ENCODE measurements around the gene HSPG2. TPM values are rescaled to one million over a fixed set of nuclear protein-coding genes. Genes with fewer than 3 reads are reported as not detected.
"Not testable (repeated sequence)": the region's sequence is repeated elsewhere in the genome, so short reads cannot be mapped to it uniquely, and the experiment has no call there.

The HSPG2 gene
- total RNA-seq, 2 experiments from 2014 or later: 1.6 to 4.7 TPM

DNA sequence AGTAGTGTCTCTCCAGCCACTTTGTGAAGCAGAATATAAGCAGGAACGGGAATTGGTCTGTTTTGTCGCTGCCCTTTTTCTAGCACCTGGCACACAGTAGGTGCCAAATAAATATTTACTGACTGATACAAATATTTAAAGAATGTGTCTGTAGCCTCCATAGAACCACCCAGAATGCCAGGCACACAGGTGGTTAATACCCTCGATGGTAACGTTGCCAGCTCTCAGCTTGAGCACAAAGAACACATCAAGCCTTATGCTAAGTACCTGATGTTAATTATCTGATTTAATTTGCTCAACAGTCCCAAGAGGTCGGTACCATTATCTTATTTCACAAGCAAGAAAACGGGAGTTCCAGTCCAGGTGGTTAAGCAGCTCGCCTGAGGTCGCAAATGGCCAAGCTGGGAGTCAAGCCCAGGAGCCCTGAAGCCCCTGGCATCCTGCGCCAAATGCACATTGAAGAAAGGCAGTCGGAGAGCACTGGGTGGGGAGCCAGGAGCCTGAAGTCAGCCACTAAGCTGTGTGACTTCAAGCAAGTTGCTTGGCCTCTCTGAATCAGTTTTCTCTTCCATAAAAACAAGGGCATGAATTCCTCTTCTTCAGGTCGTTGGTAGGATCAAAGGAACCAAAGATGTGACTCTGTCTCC, 26.4 kb downstream of the HSPG2 start:
- H3K27ac ChIP-seq (ENCODE audit: low read depth, low read length, poor library complexity, severe bottlenecking): no peak overlapping the region
- no TSS peak for BruUV-seq (replicated peaks)
- no peak for TF ChIP-seq EZH2phosphoT487 (IDR thresholded peaks at IDR 0.05; ENCODE audit: borderline replicate concordance, low read depth, low read length)
- TF ChIP-seq, protein P1, sequence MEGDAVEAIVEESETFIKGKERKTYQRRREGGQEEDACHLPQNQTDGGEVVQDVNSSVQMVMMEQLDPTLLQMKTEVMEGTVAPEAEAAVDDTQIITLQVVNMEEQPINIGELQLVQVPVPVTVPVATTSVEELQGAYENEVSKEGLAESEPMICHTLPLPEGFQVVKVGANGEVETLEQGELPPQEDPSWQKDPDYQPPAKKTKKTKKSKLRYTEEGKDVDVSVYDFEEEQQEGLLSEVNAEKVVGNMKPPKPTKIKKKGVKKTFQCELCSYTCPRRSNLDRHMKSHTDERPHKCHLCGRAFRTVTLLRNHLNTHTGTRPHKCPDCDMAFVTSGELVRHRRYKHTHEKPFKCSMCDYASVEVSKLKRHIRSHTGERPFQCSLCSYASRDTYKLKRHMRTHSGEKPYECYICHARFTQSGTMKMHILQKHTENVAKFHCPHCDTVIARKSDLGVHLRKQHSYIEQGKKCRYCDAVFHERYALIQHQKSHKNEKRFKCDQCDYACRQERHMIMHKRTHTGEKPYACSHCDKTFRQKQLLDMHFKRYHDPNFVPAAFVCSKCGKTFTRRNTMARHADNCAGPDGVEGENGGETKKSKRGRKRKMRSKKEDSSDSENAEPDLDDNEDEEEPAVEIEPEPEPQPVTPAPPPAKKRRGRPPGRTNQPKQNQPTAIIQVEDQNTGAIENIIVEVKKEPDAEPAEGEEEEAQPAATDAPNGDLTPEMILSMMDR (conservative IDR thresholded peaks at IDR 0.05; ENCODE audit: low read length): no peak
- H2AFZ ChIP-seq (ENCODE audit: low read length): no peak overlapping the region
- H3K4me1 ChIP-seq (ENCODE audit: insufficient read depth, low read length, poor library complexity, severe bottlenecking): no peaks in the 10 kb centered on the region
- no peaks in the 10 kb centered on the region for H3K79me2 ChIP-seq (ENCODE audit: insufficient read depth, low read depth, low read length)
- H3K36me3 ChIP-seq (ENCODE audit: insufficient read depth, low read length): no peaks in the 10 kb centered on the region
- no peaks in the 10 kb centered on the region for H3K9me2 ChIP-seq (ENCODE audit: insufficient read depth, low read length)
- CTCF ChIA-PET (ENCODE audit: unreplicated experiment): no interaction called here
- no peak overlapping the region for H3K4me2 ChIP-seq (ENCODE audit: low read length)
- POLR2A ChIA-PET: no interaction called here
- no peaks in the 10 kb centered on the region for H3K9me3 ChIP-seq (ENCODE audit: low read length)
- intact Hi-C loops (cut with micrococcal nuclease; ENCODE audit: unreplicated experiment): no loop called here
- DNase-seq (ENCODE audit: low spot score): no peak
- H4K20me1 ChIP-seq (ENCODE audit: insufficient read depth, low read length): no peaks in the 10 kb centered on the region
- H3K4me3 ChIP-seq (ENCODE audit: low read depth, low read length, poor library complexity, severe bottlenecking): no peak overlapping the region

DNA sequence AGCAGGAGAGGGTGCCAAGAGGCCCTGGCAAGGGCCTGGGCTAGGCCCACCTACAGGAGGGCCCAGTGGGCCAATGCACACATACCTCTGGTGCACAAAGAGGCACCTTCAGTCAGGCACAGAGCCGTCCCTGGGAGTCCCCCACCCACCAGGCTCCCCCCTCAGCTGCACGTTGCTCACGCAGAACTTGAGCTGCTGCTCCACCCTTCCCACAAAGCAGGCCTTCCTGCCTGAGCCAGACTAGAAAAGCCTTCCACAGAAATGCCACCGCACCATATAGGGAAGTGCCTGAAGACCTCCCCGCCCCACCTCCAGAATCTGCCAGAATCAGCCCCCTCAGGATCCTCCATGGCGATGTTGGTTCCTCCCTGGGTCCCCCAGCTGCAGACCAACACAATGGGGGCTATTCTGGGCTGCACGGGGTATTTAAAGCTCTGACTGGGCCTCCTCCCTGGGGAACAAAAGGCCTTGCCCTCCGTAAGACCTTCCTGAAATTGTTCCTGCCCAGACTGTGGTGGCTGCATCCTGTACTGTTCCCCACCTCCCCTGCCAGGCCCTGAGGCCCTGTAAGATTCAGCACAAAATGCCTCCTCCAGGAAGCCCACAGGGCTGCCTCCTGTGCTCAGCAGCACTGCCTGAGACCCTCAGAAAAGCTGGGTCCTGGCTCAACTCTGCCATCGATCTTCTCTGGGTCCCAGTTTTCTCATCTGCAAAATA, 27.2 kb downstream of the HSPG2 start:
- Histone ChIP-seq H3K4me3 (ENCODE audit: low read depth, low read length, poor library complexity, severe bottlenecking) (no peak overlapping the region), H3K4me1 (ENCODE audit: insufficient read depth, low read length, poor library complexity, severe bottlenecking) (no peaks in the 10 kb centered on the region), H3K79me2 (ENCODE audit: insufficient read depth, low read depth, low read length) (no peaks in the 10 kb centered on the region), H4K20me1 (ENCODE audit: insufficient read depth, low read length) (no peaks in the 10 kb centered on the region), H3K27ac (ENCODE audit: low read depth, low read length, poor library complexity, severe bottlenecking) (no peak overlapping the region), H3K9me3 (ENCODE audit: low read length) (no peaks in the 10 kb centered on the region), H3K9me2 (ENCODE audit: insufficient read depth, low read length) (no peaks in the 10 kb centered on the region), H2AFZ (ENCODE audit: low read length) (no peak overlapping the region), H3K4me2 (ENCODE audit: low read length) (no peak overlapping the region), H3K36me3 (ENCODE audit: insufficient read depth, low read length) (no peaks in the 10 kb centered on the region)
- ChIA-PET CTCF (ENCODE audit: unreplicated experiment) (no interaction called here), POLR2A (no interaction called here)
- intact Hi-C loops (cut with micrococcal nuclease; ENCODE audit: unreplicated experiment): no loop called here
- no peak for DNase-seq (ENCODE audit: low spot score)
- no TSS peak for BruUV-seq (replicated peaks)
- no peak for TF ChIP-seq EZH2phosphoT487 (IDR thresholded peaks at IDR 0.05; ENCODE audit: borderline replicate concordance, low read depth, low read length)
- TF ChIP-seq, protein P1 (conservative IDR thresholded peaks at IDR 0.05; ENCODE audit: low read length): no peak

DNA sequence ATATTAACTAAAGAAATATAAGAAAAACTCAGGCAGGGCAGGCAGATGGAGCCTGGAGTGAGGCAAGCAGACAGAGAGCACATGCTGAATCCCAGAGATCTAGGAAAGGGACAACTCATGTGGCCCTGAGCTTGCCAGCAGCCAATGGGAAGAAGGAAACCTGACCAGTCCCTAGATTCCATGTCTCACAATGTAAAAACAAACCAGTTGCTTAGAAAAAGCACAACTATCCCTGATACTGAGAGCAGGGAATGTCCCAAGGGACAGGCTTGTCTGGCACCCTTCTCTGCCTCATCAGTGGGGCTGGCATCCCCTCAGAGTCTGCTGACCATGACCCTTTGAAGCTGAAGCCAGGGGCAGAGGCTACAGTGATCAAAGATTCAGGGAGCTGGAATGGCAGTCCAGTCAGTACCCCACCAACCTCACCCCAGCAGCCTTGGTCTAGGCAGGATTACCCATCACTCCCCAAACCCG, 27.8 kb downstream of the HSPG2 start:
- H4K20me1 ChIP-seq (ENCODE audit: insufficient read depth, low read length): no peaks in the 10 kb centered on the region
- H3K4me2 ChIP-seq (ENCODE audit: low read length): no peak overlapping the region
- no peaks in the 10 kb centered on the region for H3K79me2 ChIP-seq (ENCODE audit: insufficient read depth, low read depth, low read length)
- DNase-seq (ENCODE audit: low spot score): no peak
- H3K4me1 ChIP-seq (ENCODE audit: insufficient read depth, low read length, poor library complexity, severe bottlenecking): no peaks in the 10 kb centered on the region
- no TSS peak for BruUV-seq (replicated peaks)
- H2AFZ ChIP-seq (ENCODE audit: low read length): no peak overlapping the region
- POLR2A ChIA-PET: no interaction called here
- intact Hi-C loops (cut with micrococcal nuclease; ENCODE audit: unreplicated experiment): no loop called here
- H3K27ac ChIP-seq (ENCODE audit: low read depth, low read length, poor library complexity, severe bottlenecking): no peak overlapping the region
- no peaks in the 10 kb centered on the region for H3K9me2 ChIP-seq (ENCODE audit: insufficient read depth, low read length)
- no peak overlapping the region for H3K4me3 ChIP-seq (ENCODE audit: low read depth, low read length, poor library complexity, severe bottlenecking)
- H3K9me3 ChIP-seq (ENCODE audit: low read length): no peaks in the 10 kb centered on the region
- CTCF ChIA-PET (ENCODE audit: unreplicated experiment): no interaction called here
- H3K36me3 ChIP-seq (ENCODE audit: insufficient read depth, low read length): no peaks in the 10 kb centered on the region
- TF ChIP-seq, protein P1 (conservative IDR thresholded peaks at IDR 0.05; ENCODE audit: low read length): no peak
- TF ChIP-seq EZH2phosphoT487 (IDR thresholded peaks at IDR 0.05; ENCODE audit: borderline replicate concordance, low read depth, low read length): no peak

- CTCF ChIA-PET (ENCODE audit: unreplicated experiment); intact Hi-C loops (cut with micrococcal nuclease; ENCODE audit: unreplicated experiment); H3K79me2 ChIP-seq (ENCODE audit: insufficient read depth, low read depth, low read length); H3K4me2 ChIP-seq (ENCODE audit: low read length); H4K20me1 ChIP-seq (ENCODE audit: insufficient read depth, low read length); H3K4me1 ChIP-seq (ENCODE audit: insufficient read depth, low read length, poor library complexity, severe bottlenecking); BruUV-seq (replicated peaks); H3K27ac ChIP-seq (ENCODE audit: low read depth, low read length, poor library complexity, severe bottlenecking); DNase-seq (ENCODE audit: low spot score); H3K4me3 ChIP-seq (ENCODE audit: low read depth, low read length, poor library complexity, severe bottlenecking); H3K36me3 ChIP-seq (ENCODE audit: insufficient read depth, low read length); POLR2A ChIA-PET; H3K9me3 ChIP-seq (ENCODE audit: low read length); H3K9me2 ChIP-seq (ENCODE audit: insufficient read depth, low read length); H2AFZ ChIP-seq (ENCODE audit: low read length): not testable (repeated sequence)
Observed at GRCh38 chr1:21907737-21908534, 29.2 kb downstream of the HSPG2 start.
